Transverse colon (tissue), 4 donors: ENCODE results near the gene PLXNB2. TPM values are rescaled to one million over a fixed set of nuclear protein-coding genes. Genes with fewer than 3 reads are reported as not detected.

Experiments
- DNase-seq: peaks from one replicate; pipeline ENCODE4 v3.0.0-alpha.2; 2019
- H3K27ac ChIP-seq, 4 donors: fragments of 200-600 bp; sonication (generic); 2 replicates each; pipeline ENCODE4 v1.5.1; 2016 to 2018; ENCODE audit warnings: inconsistent platforms in 4 of 4
- H3K27me3 ChIP-seq: fragments of 200-600 bp; sonication (generic); 2 replicates; pipeline ENCODE4 v1.5.1; 2017; ENCODE audit warnings: inconsistent platforms
- H3K36me3 ChIP-seq, 4 donors: fragments of 200-600 bp; sonication (generic); 2 replicates each; pipeline ENCODE4 v1.5.1; 2017 to 2019; ENCODE audit warnings: inconsistent platforms in 4 of 4
- H3K4me1 ChIP-seq, 4 donors: fragments of 200-600 bp; sonication (generic); 2 replicates each; pipeline ENCODE4 v1.5.1; 2017 to 2020; ENCODE audit warnings: inconsistent platforms in 4 of 4
- H3K4me3 ChIP-seq, 4 donors: fragments of 200-600 bp; sonication (generic); 1 replicate in 1 of 4; 2 replicates in 3 of 4; pipeline versions ENCODE4 v1.5.1 to v1.6.1; 2017 to 2019; ENCODE audit warnings: inconsistent platforms in 4 of 4
- H3K9me3 ChIP-seq, 2 donors: fragments of 200-600 bp; sonication (generic); 2 replicates each; pipeline ENCODE4 v1.5.1; 2017 to 2019; ENCODE audit warnings: inconsistent platforms in 2 of 2
- CTCF ChIP-seq, 5 experiments: fragments of 200-600 bp in 3 of 5; fragments of 450-650 bp in 2 of 5; sonication (generic) in 3 of 5; IDR thresholded peaks; 1 replicate in 2 of 5; 2 replicates in 3 of 5; pipeline ENCODE4 v1.5.1; 2016 to 2017; ENCODE audit warnings: antibody characterized with exemption in 5 of 5, inconsistent platforms in 3 of 5, mild to moderate bottlenecking in 2 of 5, moderate library complexity in 1 of 5
- EP300 ChIP-seq: sonication (generic); formaldehyde crosslinking; IDR thresholded peaks from one replicate; pipeline ENCODE4 v1.6.1; 2017; ENCODE audit warnings: antibody characterized with exemption, low read depth
- POLR2A ChIP-seq: fragments of 450-650 bp; IDR thresholded peaks from one replicate; pipeline ENCODE4 v1.6.1; 2016; ENCODE audit warnings: antibody characterized with exemption, mild to moderate bottlenecking, moderate library complexity
- POLR2AphosphoS5 ChIP-seq, 3 donors: sonication (generic); formaldehyde crosslinking; IDR thresholded peaks; one replicate each; pipeline ENCODE4 v1.6.1; 2016; ENCODE audit warnings: antibody characterized with exemption in 3 of 3
- WGBS, 2 donors: methylation state at CpG; one replicate each; pipeline ENCODE4 v1.1.5; 2018; ENCODE audit warnings: low coverage in 1 of 2; 5-methylcytosine and 5-hydroxymethylcytosine counted together
- in situ Hi-C, 4 donors: fragments of 200-750 bp; cut with MboI; loops; one replicate each; pipeline versions ENCODE4 v1.15.0 to v1.15.1; 2017; ENCODE audit warnings: low sequenced_read_pairs in 3 of 4, low pct_ligation_motif_present in 1 of 4, low pct_unique_long_range_greater_than_20kb in 1 of 4
- intact Hi-C: fragments of 100-400 bp; cut with DNase I; formaldehyde crosslinking; loops from one replicate; pipeline ENCODE4 v1.15.1; 2023; ENCODE audit warnings: low total_unique reads
- total RNA-seq, 4 donors: library from RNA; depleted of rRNA; stranded (reverse); fragments of >200 nt; gene quantifications; one replicate each; pipeline ENCODE4 v1.1.0, GENCODE V29; 2016

PLXNB2 gene
- total RNA-seq, 4 donors from 2014 or later: 305 to 880 (median 460) TPM

- Histone ChIP-seq H3K4me1 (peaks cover 0 to under 1% (median under 1%) of the 10 kb centered on the region in 4 donors), H3K36me3 (no peaks in the 10 kb centered on the region), H3K4me3 (no peak overlapping the region), H3K27ac (no peak overlapping the region), H3K27me3 (no peaks in the 10 kb centered on the region), H3K9me3 (no peaks in the 10 kb centered on the region)
- TF ChIP-seq EP300 (no peak), POLR2A (no peak), CTCF (IDR thresholded peaks at IDR 0.05) (no peak), POLR2AphosphoS5 (IDR thresholded peaks at IDR 0.05) (no peak)
- 79% methylated on average over 8 of the region's 10 CpGs; no CpG with 5 or more reads in 1 of the 2 donors for WGBS, 2 donors
- intact Hi-C loops: no loop called here
- in situ Hi-C loops: loop anchor here in 2 of 4 donors (10.0 kb wide), 1 partner anchor 66 kb away; the partner anchor contains the start of gene HDAC10 (in 2 of the 2)
- DNase-seq: no peak
Measured at GRCh38 chr22:50320671-50321325, 13.4 kb upstream of the PLXNB2 start.

GRCh38 chr22:50320116-50320515 is 12.7 kb upstream of the PLXNB2 start:
- in situ Hi-C loops: loop anchor here in 2 of 4 donors (10.0 kb wide), 1 partner anchor 65 kb away; the partner anchor contains the start of gene HDAC10 (in 2 of the 2)
- H3K27me3 ChIP-seq: no peaks in the 10 kb centered on the region
- no peak for DNase-seq
- H3K4me1 ChIP-seq: peaks cover 0 to under 1% (median 0%) of the 10 kb centered on the region in 4 donors
- TF ChIP-seq CTCF (IDR thresholded peaks at IDR 0.05) (no peak), POLR2A (no peak), POLR2AphosphoS5 (IDR thresholded peaks at IDR 0.05) (no peak), EP300 (no peak)
- 81% methylated on average over 7 of the region's 8 CpGs; no CpG with 5 or more reads in 1 of the 2 donors for WGBS, 2 donors
- no peaks in the 10 kb centered on the region for H3K9me3 ChIP-seq
- H3K36me3 ChIP-seq: no peaks in the 10 kb centered on the region
- intact Hi-C loops: no loop called here
- H3K27ac ChIP-seq: no peak overlapping the region
- no peak overlapping the region for H3K4me3 ChIP-seq

GRCh38 chr22:50319503-50319951 is 12.1 kb upstream of the PLXNB2 start:
- H3K36me3 ChIP-seq: no peaks in the 10 kb centered on the region
- in situ Hi-C loops: no loop called here
- H3K9me3 ChIP-seq: no peaks in the 10 kb centered on the region
- intact Hi-C loops: no loop called here
- H3K4me3 ChIP-seq: no peak overlapping the region
- no peaks in the 10 kb centered on the region for H3K27me3 ChIP-seq
- no peak overlapping the region for H3K27ac ChIP-seq
- no peak for DNase-seq
- TF ChIP-seq POLR2AphosphoS5 (IDR thresholded peaks at IDR 0.05): no peak
- TF ChIP-seq POLR2A: no peak
- peaks cover 0 to 6% (median 4%) of the 10 kb centered on the region in 4 donors for H3K4me1 ChIP-seq
- 95% methylated on average over 14 of the region's 15 CpGs; no CpG with 5 or more reads in 1 of the 2 donors for WGBS, 2 donors

- Histone ChIP-seq H3K27me3 (no peaks in the 10 kb centered on the region), H3K36me3 (no peaks in the 10 kb centered on the region), H3K27ac (no peak overlapping the region), H3K4me1 (peaks cover 4 to 12% (median 10%) of the 10 kb centered on the region in 4 donors), H3K4me3 (no peak overlapping the region), H3K9me3 (no peaks in the 10 kb centered on the region)
- no peak for DNase-seq
- in situ Hi-C loops: no loop called here
- WGBS, 2 donors: 67 to 80% methylated on average over 3 to 19 of the region's 21 CpGs
- TF ChIP-seq CTCF (IDR thresholded peaks at IDR 0.05) (no peak), POLR2A (no peak), POLR2AphosphoS5 (IDR thresholded peaks at IDR 0.05) (no peak), EP300 (no peak)
- intact Hi-C loops: no loop called here
Measured at GRCh38 chr22:50318698-50319411, 11.4 kb upstream of the PLXNB2 start.
